Left renal pelvis (tissue), 4 donors: ENCODE measurements around the gene FANCC. TPM values are rescaled to one million over a fixed set of nuclear protein-coding genes. Genes with fewer than 3 reads are reported as not detected.

ENCODE experiments used
- DNase-seq, 4 donors: peaks; one replicate each; pipeline ENCODE4 v3.0.0-alpha.2; 2013; ENCODE audit warnings: low read depth in 4 of 4, low spot score in 3 of 4
- polyA plus RNA-seq, 4 donors: library from polyadenylated mRNA; unstranded; fragments of 120-200 nt; gene quantifications; one replicate each; pipeline ENCODE4 v1.2.1, GENCODE V29; 2013; ENCODE audit not compliant: insufficient read length in 4 of 4

Gene FANCC
- polyA plus RNA-seq, 4 donors = 13.4 to 25.0 (median 22.4) TPM

GRCh38 chr9:95129476-95130291 lies 187.8 kb downstream of the FANCC start:
- DNase-seq = no peak

DNA sequence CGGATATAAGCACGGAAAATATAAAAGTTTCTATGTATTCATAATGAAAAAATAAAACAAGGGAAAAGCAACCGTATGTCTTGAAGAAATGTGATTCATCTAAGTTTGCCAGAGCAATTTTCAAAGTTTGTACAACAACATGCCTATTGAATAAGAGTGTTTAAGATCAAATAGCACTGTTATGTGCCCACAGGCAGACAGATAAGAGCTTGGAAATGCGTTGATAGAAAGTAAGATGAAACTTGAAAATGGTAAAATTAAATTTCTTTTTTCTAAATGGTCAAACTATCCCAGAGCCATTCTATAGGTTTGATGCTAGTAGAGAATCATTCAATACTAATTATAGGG lies 189.4 kb downstream of the FANCC start:
- no peak for DNase-seq

DNA sequence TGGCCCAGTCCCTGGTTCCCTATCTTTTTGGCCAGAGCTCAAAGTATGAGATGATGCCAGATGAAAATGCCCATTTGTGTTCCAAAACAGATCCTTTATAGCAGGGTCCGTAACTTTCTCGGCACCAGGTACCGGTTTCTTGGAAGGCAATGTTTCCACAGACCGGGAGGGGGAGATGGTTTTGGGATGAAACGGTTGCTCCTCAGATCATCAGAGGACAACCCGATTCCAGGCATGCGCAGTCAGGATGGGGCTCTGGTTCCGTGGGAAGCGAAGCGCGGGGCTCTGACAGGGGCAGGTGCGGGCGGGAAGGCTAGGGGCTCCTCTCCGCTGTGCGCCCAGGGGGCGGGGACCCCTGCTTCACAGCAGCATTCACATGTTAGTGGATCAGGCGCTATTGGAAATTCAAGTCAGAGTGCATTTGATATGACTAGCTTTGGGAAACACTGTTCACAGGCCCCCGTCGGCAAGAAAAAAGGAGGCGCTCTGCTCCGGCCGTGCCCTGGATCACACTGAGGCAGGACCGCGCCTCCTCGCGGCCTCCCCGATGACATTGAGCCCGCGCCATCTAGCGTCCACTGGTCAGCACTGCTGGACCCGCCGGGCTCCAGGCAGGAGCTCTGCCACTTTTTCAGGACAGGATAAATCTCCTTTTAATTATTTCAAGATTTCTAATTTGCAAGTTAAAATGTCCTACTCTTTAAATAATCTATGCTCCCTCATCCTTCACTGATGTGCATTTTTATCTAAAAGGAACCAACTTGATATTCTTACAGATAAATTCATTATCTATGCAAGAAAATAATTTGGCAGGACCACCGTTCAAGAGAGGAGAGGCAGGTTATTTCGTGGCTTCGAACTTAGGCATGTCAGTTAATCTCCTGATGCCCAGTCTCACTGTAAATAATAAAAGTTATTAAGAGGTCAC lies 190.0 kb downstream of the FANCC start:
- DNase-seq = peak in 3 of 4 donors; percentile 52 to 69 (median 55)

DNA sequence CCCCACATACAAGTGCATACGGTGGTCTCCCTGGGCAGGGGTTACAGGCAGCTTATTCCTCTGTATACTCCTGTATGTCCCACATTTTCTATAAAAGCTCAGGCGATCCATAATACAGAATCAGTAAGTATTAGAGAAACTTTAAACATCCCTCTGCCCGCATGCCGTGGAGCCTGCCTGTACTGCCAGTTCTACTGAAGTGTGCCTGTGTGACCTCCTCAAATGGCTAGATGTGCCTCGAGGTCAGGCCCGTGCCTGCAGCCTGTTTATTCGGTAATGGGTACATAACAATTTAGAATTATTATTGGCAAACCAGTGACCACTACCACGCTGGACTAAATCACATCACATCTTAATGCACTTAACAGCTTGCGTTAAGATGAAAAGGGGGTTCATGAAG lies 190.8 kb downstream of the FANCC start:
- DNase-seq = no peak

DNA sequence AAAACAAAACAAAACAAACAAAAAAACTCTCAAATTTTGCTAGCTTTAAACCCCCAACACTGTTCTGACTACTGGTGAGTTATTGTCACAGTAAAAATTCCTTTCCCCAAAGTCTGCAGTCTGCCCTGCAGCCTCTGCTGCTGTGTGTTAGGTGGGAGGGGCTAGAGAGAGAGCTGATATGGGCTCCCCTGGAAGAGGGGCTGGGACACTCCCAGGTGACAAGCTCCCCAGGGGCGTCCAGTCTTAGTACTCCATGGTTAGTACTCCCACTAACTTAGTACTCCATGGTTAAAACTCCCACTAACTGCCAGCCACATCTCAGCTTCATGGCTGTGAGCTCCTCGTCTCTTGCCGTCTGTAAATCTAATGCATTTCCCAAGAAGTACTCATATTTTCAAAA lies 191.9 kb downstream of the FANCC start:
- no peak for DNase-seq

- no peak for DNase-seq
Observed at GRCh38 chr9:95124582-95125367, 192.7 kb downstream of the FANCC start.

DNA sequence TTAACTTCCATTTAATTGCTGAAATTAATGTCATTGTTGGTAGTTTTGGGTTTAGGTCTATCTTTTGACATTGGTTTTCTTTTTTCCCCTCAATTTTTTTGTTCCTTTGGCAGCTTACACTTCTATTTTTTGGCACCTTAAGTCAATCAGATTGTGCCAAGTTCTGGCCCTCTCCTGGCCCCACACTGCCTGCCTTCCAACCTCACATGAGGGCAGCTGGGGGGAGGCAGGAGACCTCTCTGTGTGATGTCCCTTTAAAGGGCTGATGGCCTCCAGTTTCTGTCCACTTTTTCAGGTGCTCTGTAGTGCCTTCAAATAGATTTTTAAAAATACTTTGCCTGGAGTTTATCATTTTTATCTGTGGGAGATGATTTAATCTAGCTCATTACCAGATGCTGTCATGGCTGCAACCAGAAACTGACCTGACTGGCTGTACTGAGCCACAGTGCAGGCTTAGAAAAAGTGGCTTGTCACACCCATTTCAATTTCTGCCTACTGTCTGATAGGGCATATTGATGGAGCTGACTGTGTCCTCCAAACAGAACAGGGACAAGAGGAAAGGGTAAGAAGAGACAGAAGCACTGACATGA lies 196.6 kb downstream of the FANCC start:
- DNase-seq = no peak

DNA sequence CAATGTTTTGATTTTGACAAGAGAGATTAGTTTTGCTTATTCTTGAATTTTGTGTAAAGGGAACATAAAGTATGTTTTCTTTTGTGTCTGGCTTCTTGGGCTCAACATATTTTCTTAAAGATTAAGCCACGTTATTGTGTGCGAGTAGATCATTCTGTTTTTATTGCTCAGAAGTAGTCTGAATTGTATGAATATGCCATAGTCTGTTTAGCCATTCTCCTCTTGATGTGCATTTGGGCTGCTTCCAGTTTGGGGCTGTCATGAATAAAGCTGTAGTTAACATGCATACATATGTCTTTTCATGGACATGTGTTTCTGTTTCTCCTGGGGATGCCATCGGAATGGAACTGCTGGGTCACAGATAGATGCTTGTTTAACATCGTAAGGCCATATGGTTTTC lies 198.9 kb downstream of the FANCC start:
- no peak for DNase-seq

GRCh38 chr9:95116808-95117204 lies 200.7 kb downstream of the FANCC start:
- no peak for DNase-seq

GRCh38 chr9:95116002-95116807 lies 201.3 kb downstream of the FANCC start:
- no peak for DNase-seq

- DNase-seq = no peak
Observed at GRCh38 chr9:95115104-95115503, 202.4 kb downstream of the FANCC start.

- no peak for DNase-seq
Observed at GRCh38 chr9:95112436-95113280, 204.9 kb downstream of the FANCC start.

- DNase-seq = no peak
Observed at GRCh38 chr9:95111716-95112115, 205.8 kb downstream of the FANCC start.

GRCh38 chr9:95110921-95111525 lies 206.5 kb downstream of the FANCC start:
- no peak for DNase-seq

GRCh38 chr9:95109456-95109855 lies 208.1 kb downstream of the FANCC start:
- no peak for DNase-seq

- no peak for DNase-seq
Observed at GRCh38 chr9:95108777-95109176, 208.7 kb downstream of the FANCC start.

GRCh38 chr9:95107976-95108375 lies 209.5 kb downstream of the FANCC start:
- no peak for DNase-seq

GRCh38 chr9:95107001-95107749 lies 210.3 kb downstream of the FANCC start:
- no peak for DNase-seq
